ENCODE results near the gene SLC7A10. TPM values are rescaled to one million over a fixed set of nuclear protein-coding genes. Genes with fewer than 3 reads are reported as not detected.
"Not testable (repeated sequence)": the region's sequence is repeated elsewhere in the genome, so short reads cannot be mapped to it uniquely, and the experiment has no call there.

Gene SLC7A10
- total RNA-seq, 1 experiment from 2014 or later: not detected

DNA sequence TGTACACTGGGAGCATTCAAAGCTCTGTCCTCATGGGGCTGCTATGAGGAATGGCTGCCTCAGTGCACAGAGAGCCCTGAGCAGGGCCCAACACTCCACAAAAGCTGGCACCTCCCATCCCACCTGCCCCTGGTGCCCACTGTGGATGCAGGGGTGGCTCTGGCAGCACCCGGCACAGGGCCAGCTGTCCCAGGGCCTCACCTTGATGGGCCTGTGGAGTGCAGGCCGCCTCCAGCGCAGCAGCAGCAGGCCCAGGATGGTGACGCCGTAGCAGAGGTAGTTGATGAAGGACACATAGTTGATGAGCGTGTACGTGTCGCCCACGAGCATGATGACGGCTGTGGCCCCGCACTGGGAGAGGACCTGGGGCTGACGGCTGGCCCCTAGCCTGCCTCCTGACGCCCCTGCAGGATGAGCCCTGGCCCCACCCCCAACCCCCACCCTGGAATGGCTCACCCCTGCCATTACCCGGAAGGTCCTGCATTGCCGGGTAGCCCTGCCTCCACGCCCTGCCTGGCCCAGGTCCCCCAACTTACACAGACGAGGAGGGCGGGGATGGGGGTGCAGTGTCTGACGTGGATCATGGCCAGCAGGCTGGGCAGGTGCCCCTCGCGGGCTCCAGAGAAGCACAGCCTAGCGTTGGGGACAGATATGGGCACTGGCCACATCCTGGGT lies 15.2 kb downstream of the SLC7A10 start:
- intact Hi-C loops (cut with micrococcal nuclease; ENCODE audit: unreplicated experiment): no loop called here
- Histone ChIP-seq H3K27me3 (replicated peaks; ENCODE audit: control insufficient read depth, insufficient read depth, low read length) (no peaks in the 10 kb centered on the region), H3K9me3 (no peaks in the 10 kb centered on the region), H3K4me3 (ENCODE audit: low read depth, low read length) (no peak overlapping the region), H3K4me1 (no peaks in the 10 kb centered on the region), H3K36me3 (ENCODE audit: control insufficient read depth, insufficient read depth, low read length) (no peaks in the 10 kb centered on the region)
- Mint-ChIP-seq H3K36me3 (ENCODE audit: insufficient read depth, unreplicated experiment) (no peaks in the 10 kb centered on the region), H3K4me3 (ENCODE audit: unreplicated experiment) (no peak overlapping the region), H3K27me3 (ENCODE audit: insufficient read depth, unreplicated experiment) (no peaks in the 10 kb centered on the region), H3K9me3 (ENCODE audit: unreplicated experiment) (no peaks in the 10 kb centered on the region), H3K27ac (ENCODE audit: unreplicated experiment) (no peak overlapping the region), H3K4me1 (ENCODE audit: low read depth, unreplicated experiment) (no peaks in the 10 kb centered on the region)
- TF ChIP-seq, protein P1, sequence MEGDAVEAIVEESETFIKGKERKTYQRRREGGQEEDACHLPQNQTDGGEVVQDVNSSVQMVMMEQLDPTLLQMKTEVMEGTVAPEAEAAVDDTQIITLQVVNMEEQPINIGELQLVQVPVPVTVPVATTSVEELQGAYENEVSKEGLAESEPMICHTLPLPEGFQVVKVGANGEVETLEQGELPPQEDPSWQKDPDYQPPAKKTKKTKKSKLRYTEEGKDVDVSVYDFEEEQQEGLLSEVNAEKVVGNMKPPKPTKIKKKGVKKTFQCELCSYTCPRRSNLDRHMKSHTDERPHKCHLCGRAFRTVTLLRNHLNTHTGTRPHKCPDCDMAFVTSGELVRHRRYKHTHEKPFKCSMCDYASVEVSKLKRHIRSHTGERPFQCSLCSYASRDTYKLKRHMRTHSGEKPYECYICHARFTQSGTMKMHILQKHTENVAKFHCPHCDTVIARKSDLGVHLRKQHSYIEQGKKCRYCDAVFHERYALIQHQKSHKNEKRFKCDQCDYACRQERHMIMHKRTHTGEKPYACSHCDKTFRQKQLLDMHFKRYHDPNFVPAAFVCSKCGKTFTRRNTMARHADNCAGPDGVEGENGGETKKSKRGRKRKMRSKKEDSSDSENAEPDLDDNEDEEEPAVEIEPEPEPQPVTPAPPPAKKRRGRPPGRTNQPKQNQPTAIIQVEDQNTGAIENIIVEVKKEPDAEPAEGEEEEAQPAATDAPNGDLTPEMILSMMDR (IDR thresholded peaks at IDR 0.05; ENCODE audit: insufficient read depth in 1 of 2, low read depth in 1 of 2, low read length in 1 of 2, severe bottlenecking in 1 of 2, unreplicated experiment in 1 of 2): no peak
- DNase-seq: no peak
- POLR2A ChIA-PET: no interaction called here
- no TSS peak for BruUV-seq (replicated peaks)
- CTCF ChIA-PET: no interaction called here

DNA sequence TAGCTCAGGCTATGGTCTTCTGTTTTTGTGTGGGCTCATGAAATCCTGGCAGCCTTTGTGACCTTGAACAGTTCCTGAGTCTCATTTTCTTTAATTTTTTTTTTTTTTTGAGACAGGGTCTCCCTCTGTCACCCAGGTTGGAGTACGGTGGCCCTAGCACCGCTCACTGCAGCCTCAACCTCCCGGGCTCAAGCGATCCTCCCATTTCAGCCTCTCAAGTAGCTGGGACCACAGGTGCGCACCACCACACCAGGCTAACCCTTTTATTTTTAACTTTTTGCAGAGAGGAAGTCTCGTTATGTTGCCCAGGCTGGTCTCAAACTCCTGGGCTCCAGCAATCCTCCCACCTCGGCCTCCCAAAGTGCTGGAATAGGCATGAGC lies 15.8 kb downstream of the SLC7A10 start:
- H3K27me3 Mint-ChIP-seq (ENCODE audit: insufficient read depth, unreplicated experiment); CTCF ChIA-PET; H3K4me3 Mint-ChIP-seq (ENCODE audit: unreplicated experiment); POLR2A ChIA-PET; H3K4me1 Mint-ChIP-seq (ENCODE audit: low read depth, unreplicated experiment); BruUV-seq (replicated peaks); H3K27me3 ChIP-seq (replicated peaks; ENCODE audit: control insufficient read depth, insufficient read depth, low read length); H3K4me3 ChIP-seq (ENCODE audit: low read depth, low read length); H3K4me1 ChIP-seq; H3K9me3 ChIP-seq; DNase-seq; H3K9me3 Mint-ChIP-seq (ENCODE audit: unreplicated experiment); H3K36me3 ChIP-seq (ENCODE audit: control insufficient read depth, insufficient read depth, low read length); intact Hi-C loops (cut with micrococcal nuclease; ENCODE audit: unreplicated experiment); H3K27ac Mint-ChIP-seq (ENCODE audit: unreplicated experiment); H3K36me3 Mint-ChIP-seq (ENCODE audit: insufficient read depth, unreplicated experiment): not testable (repeated sequence)

DNA sequence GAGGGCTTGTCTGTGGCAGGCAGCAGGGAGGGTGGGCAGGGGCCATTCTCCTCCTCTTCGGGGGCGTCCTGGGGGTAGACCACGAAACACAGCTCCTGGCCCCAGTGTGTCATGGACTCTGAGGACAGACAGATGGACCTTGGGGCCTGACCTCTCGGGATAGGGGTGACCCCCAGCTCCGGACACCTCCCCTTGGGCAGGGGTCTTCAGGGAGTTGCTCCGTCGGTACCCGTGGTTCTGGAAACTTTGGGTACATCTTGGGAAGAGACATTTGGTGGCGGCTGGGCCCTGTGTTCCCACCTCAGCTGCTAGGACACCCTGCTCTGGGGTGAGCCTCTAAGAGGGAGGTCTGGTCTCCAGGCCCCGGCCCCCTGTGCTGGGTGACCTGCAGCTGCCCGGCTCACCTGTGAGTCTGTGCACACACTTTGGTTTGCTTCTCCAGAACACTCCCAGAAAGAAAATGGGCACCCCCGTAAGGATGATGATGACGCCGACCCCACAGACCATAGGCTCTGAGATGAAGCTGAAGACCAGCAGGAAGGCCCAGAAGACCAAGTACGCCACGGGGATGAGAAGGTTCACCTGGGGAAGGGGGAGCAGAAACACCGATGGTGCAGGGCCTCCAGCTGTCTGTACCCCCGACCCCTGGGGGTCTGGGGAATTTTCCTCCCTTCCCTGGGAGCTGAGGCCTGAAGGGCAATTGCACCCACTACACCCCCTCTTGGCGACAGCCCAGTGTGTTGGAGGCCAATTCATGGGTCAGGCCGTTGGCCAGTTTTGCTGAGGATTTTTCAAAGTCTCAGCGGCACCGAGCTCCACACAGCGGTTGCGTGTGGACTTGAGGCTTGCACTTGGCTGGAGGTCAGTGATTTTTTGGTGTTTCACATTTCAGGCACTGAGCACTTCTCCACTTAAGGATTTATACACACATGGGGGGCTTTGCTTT lies 16.5 kb downstream of the SLC7A10 start:
- intact Hi-C loops (cut with micrococcal nuclease; ENCODE audit: unreplicated experiment): no loop called here
- Mint-ChIP-seq H3K27me3 (ENCODE audit: insufficient read depth, unreplicated experiment) (no peaks in the 10 kb centered on the region), H3K4me3 (ENCODE audit: unreplicated experiment) (no peak overlapping the region), H3K36me3 (ENCODE audit: insufficient read depth, unreplicated experiment) (no peaks in the 10 kb centered on the region), H3K4me1 (ENCODE audit: low read depth, unreplicated experiment) (no peaks in the 10 kb centered on the region), H3K27ac (ENCODE audit: unreplicated experiment) (no peak overlapping the region), H3K9me3 (ENCODE audit: unreplicated experiment) (no peaks in the 10 kb centered on the region)
- ChIA-PET POLR2A (no interaction called here), CTCF (no interaction called here)
- Histone ChIP-seq H3K4me1 (no peaks in the 10 kb centered on the region), H3K36me3 (ENCODE audit: control insufficient read depth, insufficient read depth, low read length) (no peaks in the 10 kb centered on the region), H3K9me3 (no peaks in the 10 kb centered on the region), H3K4me3 (ENCODE audit: low read depth, low read length) (no peak overlapping the region), H3K27me3 (replicated peaks; ENCODE audit: control insufficient read depth, insufficient read depth, low read length) (no peaks in the 10 kb centered on the region)
- TF ChIP-seq, protein P1 (IDR thresholded peaks at IDR 0.05; ENCODE audit: insufficient read depth in 1 of 2, low read depth in 1 of 2, low read length in 1 of 2, severe bottlenecking in 1 of 2, unreplicated experiment in 1 of 2): no peak
- DNase-seq: no peak
- BruUV-seq (replicated peaks): no TSS peak

Data from Caco-2 (cell line).